NCI-H1436 treated with DMSO at 0.1 percent for 48 hours (cell line): ENCODE measurements around the gene SORCS1.

Experiments
- DNase-seq: peaks from one replicate; lab custom pipeline; 2025; lab: John Stamatoyannopoulos, UW

Gene SORCS1

GRCh38 chr10:106661133-106661766 is 503.3 kb downstream of the SORCS1 start:
- DNase-seq = no peak

GRCh38 chr10:106660550-106660949 is 504.0 kb downstream of the SORCS1 start:
- no peak for DNase-seq

GRCh38 chr10:106655636-106656035 is 508.9 kb downstream of the SORCS1 start:
- peak; percentile 57 for DNase-seq

- no peak for DNase-seq
Observed at GRCh38 chr10:106655165-106655564, 509.3 kb downstream of the SORCS1 start.

GRCh38 chr10:106652279-106652678 is 512.2 kb downstream of the SORCS1 start:
- DNase-seq = peak; percentile 65

GRCh38 chr10:106648534-106649481 is 515.7 kb downstream of the SORCS1 start:
- no peak for DNase-seq

GRCh38 chr10:106643473-106643872 is 521.0 kb downstream of the SORCS1 start:
- DNase-seq = no peak

GRCh38 chr10:106637873-106638272 is 526.6 kb downstream of the SORCS1 start:
- no peak for DNase-seq

GRCh38 chr10:106636766-106637491 is 527.6 kb downstream of the SORCS1 start:
- DNase-seq = no peak

- no peak for DNase-seq
Observed at GRCh38 chr10:106635947-106636346, 528.6 kb downstream of the SORCS1 start.

- no peak for DNase-seq
Observed at GRCh38 chr10:106631016-106631702, 533.3 kb downstream of the SORCS1 start.

- DNase-seq = no peak
Observed at GRCh38 chr10:106626371-106626770, 538.1 kb downstream of the SORCS1 start.

GRCh38 chr10:106625751-106626150 is 538.8 kb downstream of the SORCS1 start:
- DNase-seq = no peak

- no peak for DNase-seq
Observed at GRCh38 chr10:106619346-106619745, 545.2 kb downstream of the SORCS1 start.

GRCh38 chr10:106618646-106619045 is 545.9 kb downstream of the SORCS1 start:
- DNase-seq = no peak

GRCh38 chr10:106615081-106615480 is 549.4 kb downstream of the SORCS1 start:
- DNase-seq = no peak

- DNase-seq = no peak
Observed at GRCh38 chr10:106614293-106614692, 550.2 kb downstream of the SORCS1 start.

GRCh38 chr10:106612381-106612780 is 552.1 kb downstream of the SORCS1 start:
- DNase-seq = no peak

GRCh38 chr10:106609470-106610266 is 554.8 kb downstream of the SORCS1 start:
- DNase-seq = no peak

- no peak for DNase-seq
Observed at GRCh38 chr10:106608066-106608465, 556.4 kb downstream of the SORCS1 start.

- no peak for DNase-seq
Observed at GRCh38 chr10:106595281-106595680, 569.2 kb downstream of the SORCS1 start.
